Activated naive CD8-positive, alpha-beta T cell treated with anti-CD3 and anti-CD28 coated beads, Interleukin-2, amount 10 ng/mL, durations not matched to agents 7 days and 5 days (primary cell): ENCODE data around the gene UGT1A1. TPM values are rescaled to one million over a fixed set of nuclear protein-coding genes. Genes with fewer than 3 reads are reported as not detected.
A peak's percentile ranks its signal among the peaks of the same experiment; 100 is the strongest.

ENCODE experiments used
- ATAC-seq: fragments of 150-1000 bp; cut with Tn5 transposase; one replicate; pipeline ENCODE4 v1.10.0; 2021; ENCODE audit warnings: low read depth, moderate library complexity
- POLR2A ChIA-PET: fragments of 350-600 bp; sonication (Branson Sonifier 250); formaldehyde crosslinking; loops from one replicate; lab custom pipeline; 2021; ENCODE audit warnings: antibody characterized with exemption; lab: Charles Lee
- DNase-seq: peaks from one replicate; pipeline ENCODE4 v3.0.0; 2021
- H3K27ac Mint-ChIP-seq: one replicate; pipeline ENCODE4 v1.8.0; 2022; ENCODE audit warnings: mild to moderate bottlenecking, mixed read lengths
- H3K27me3 Mint-ChIP-seq: one replicate; pipeline ENCODE4 v1.8.0; 2022; ENCODE audit warnings: mild to moderate bottlenecking, moderate library complexity, mixed read lengths
- H3K36me3 Mint-ChIP-seq: one replicate; pipeline ENCODE4 v1.8.0; 2021; ENCODE audit warnings: mild to moderate bottlenecking, mixed read lengths
- H3K4me1 Mint-ChIP-seq: one replicate; pipeline ENCODE4 v1.8.0; 2021; ENCODE audit warnings: mixed read lengths
- H3K4me3 Mint-ChIP-seq: one replicate; pipeline ENCODE4 v1.8.0; 2022; ENCODE audit warnings: mild to moderate bottlenecking, moderate library complexity, mixed read lengths
- H3K9me3 Mint-ChIP-seq: one replicate; pipeline ENCODE4 v1.8.0; 2021; ENCODE audit warnings: mixed read lengths
- total RNA-seq, 2 experiments: library from RNA; stranded (reverse); gene quantifications; one replicate each; pipeline ENCODE4 v1.2.3, GENCODE V29; 2021

Gene UGT1A1
- total RNA-seq, 2 experiments from 2014 or later, result not detected

- no peak overlapping the region for H3K27ac Mint-ChIP-seq
- H3K4me3 Mint-ChIP-seq, result no peak overlapping the region
- no peaks in the 10 kb centered on the region for H3K36me3 Mint-ChIP-seq
- peaks cover 10% of the 10 kb centered on the region for H3K27me3 Mint-ChIP-seq
- peaks cover 3% of the 10 kb centered on the region for H3K4me1 Mint-ChIP-seq
- no peaks in the 10 kb centered on the region for H3K9me3 Mint-ChIP-seq
- POLR2A ChIA-PET, result no interaction called here
- peak; percentile 17 for DNase-seq
- peak; percentile 14 for ATAC-seq
Observed at GRCh38 chr2:233818639-233819621, 58.9 kb downstream of the UGT1A1 start.

DNA sequence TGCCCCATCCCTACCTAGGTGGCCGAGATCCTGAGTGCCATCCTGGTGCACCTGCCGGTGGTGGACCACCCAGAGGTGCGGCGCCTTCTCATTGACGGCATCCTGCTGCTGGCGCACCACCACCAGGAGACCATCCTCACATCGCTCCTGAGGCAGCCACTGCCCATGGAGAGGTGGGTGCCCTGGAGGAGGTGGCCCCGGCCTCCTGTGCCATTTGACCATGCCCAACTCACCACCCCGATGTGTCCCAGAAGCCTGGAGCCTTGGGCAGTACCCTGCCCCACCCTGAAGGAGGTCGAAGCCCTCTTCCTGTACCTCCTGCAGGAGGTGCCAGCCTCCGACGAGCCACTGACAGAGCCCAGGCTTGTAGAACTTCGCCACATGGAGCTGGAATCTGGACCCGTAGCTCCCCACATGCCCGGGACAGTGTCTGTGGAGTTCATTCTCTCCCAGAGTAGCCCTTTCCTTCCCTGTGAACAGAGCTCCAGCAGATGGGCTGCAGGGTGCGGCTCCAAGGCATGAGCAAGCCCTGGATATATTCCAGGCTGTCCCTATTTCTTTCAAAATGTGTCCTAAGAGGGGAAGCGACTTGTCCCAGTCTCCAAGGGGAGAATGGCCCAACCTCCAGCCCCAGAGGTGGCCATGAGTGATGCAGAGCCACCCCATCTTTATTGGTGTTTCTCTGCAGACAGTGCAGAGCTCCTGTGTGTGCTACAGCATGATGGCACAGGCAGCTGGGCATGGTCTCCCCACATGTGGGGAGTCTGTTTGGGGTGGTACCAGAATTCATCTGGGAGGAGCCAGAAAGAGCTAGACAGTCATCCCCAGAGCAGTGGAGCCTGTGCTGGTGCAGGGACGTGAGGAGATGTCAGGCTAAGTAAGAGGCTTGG lies 60.1 kb downstream of the UGT1A1 start:
- DNase-seq, result peak; percentile 22
- no peaks in the 10 kb centered on the region for H3K36me3 Mint-ChIP-seq
- H3K9me3 Mint-ChIP-seq, result no peaks in the 10 kb centered on the region
- H3K4me1 Mint-ChIP-seq, result peaks cover 3% of the 10 kb centered on the region
- POLR2A ChIA-PET, result no interaction called here
- peaks cover 12% of the 10 kb centered on the region for H3K27me3 Mint-ChIP-seq
- no peak overlapping the region for H3K27ac Mint-ChIP-seq
- no peak overlapping the region for H3K4me3 Mint-ChIP-seq
- no peak for ATAC-seq

DNA sequence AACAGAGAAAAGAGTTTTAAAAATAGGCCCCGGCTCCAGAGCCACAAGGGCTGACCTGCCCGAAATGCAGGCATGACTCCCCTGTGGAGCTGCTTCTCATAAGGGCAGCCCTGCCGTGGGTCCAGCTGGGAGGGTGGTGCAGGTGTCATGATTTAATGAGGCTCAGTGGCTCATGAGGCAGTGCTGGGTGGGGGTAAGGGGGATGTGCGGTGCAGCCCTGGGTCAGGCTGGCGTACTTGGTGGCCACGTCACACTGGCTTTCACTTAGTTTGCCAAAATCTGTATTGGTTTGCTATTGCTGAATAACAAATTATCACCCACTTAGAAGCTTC lies 60.7 kb downstream of the UGT1A1 start:
- Mint-ChIP-seq H3K27me3 (peaks cover 9% of the 10 kb centered on the region), H3K4me1 (peaks cover 3% of the 10 kb centered on the region), H3K36me3 (no peaks in the 10 kb centered on the region), H3K9me3 (no peaks in the 10 kb centered on the region), H3K4me3 (no peak overlapping the region), H3K27ac (no peak overlapping the region)
- no peak for ATAC-seq
- no peak for DNase-seq
- POLR2A ChIA-PET, result no interaction called here

DNA sequence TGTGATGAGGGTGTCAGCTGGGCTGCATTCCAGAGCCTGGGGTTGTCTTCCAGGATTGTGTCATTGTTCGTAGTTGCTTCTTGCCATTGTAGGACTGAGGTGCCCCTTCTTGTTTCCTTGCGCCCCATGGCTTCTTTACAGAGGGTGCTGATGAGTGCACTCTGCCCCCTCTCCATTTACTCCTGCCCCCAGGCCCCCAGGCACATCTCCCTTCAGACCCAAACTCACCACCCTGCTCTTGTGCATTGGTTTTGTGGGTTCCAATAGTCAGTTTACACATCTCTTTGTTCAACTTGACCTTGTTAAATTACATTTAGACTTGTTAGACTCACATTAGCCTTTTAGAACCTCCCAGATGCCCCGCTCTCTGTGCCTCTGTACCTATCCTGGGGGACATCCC lies 61.1 kb downstream of the UGT1A1 start:
- H3K27me3 Mint-ChIP-seq, result peaks cover 5% of the 10 kb centered on the region
- H3K4me3 Mint-ChIP-seq, result no peak overlapping the region
- no peak overlapping the region for H3K27ac Mint-ChIP-seq
- POLR2A ChIA-PET, result no interaction called here
- no peaks in the 10 kb centered on the region for H3K36me3 Mint-ChIP-seq
- H3K9me3 Mint-ChIP-seq, result no peaks in the 10 kb centered on the region
- ATAC-seq, result no peak
- peaks cover 3% of the 10 kb centered on the region for H3K4me1 Mint-ChIP-seq
- DNase-seq, result no peak

DNA sequence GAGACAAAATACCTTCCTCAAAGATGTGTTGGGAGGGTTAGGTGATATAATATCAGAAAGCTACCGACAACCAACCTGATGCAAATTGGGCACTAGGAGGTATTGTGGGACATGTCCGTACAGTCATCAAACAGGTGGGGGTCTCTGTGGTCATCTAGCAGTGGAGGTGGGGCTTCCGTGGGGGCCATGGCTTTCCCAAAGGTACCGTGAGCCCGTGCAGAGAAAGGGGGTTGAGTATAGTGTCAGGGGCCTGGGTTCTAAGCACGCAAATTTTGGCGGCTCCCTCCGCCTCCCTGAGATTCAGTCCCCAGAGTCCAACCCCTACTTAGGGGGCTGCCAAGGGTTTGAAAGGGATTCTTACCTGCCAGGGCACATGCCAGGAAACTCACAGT lies 61.6 kb downstream of the UGT1A1 start:
- POLR2A ChIA-PET, result no interaction called here
- DNase-seq (peak; percentile 15), ATAC-seq (no peak)
- Mint-ChIP-seq H3K27me3 (peaks cover 9% of the 10 kb centered on the region), H3K27ac (no peak overlapping the region), H3K36me3 (no peaks in the 10 kb centered on the region), H3K4me1 (peaks cover 3% of the 10 kb centered on the region), H3K9me3 (no peaks in the 10 kb centered on the region), H3K4me3 (no peak overlapping the region)

DNA sequence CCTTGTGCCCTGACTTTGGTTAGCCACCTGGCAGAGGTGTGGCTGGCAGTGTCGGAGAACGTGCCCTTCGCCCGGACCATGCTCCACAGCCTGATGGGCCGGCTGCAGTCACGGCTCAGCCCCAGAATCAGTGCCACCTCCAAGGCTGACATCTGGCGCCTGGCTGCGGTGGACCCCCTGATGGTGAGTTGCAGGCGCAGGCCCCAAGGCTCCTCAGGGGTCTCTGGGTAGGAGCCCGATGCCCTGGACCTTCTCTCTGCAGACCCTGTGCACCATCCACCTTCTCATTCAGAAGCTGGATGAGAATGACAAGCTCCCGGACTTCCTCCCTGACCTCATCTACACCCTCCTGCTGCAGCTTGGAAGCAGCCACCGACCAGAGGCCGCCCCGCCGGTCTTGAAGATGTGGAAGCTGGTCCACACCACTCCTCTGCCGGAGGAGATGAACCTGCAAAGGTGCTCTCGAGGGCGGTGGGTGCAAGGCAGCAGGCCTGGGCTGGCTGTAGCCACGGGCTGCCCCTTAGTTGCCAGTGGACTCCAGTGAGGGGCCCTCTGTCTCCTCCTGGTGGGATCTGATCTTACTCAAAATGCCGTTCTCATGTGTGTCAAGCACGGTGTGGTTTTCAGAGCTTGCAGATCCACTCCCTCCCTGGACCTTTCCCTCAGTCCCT lies 62.2 kb downstream of the UGT1A1 start:
- POLR2A ChIA-PET, result no interaction called here
- Mint-ChIP-seq H3K36me3 (no peaks in the 10 kb centered on the region), H3K4me3 (no peak overlapping the region), H3K4me1 (no peaks in the 10 kb centered on the region), H3K27me3 (peaks cover 10% of the 10 kb centered on the region), H3K27ac (no peak overlapping the region), H3K9me3 (no peaks in the 10 kb centered on the region)
- peak; percentile 13 for DNase-seq
- ATAC-seq, result no peak

Other genes with a start within 250 kb of the UGT1A1 start
- gene USP40, start 193.5 kb upstream of the UGT1A1 start, total RNA-seq, result 10 to 100 TPM; 11.5 to 13.9 TPM
- gene UGT1A8, start 142.6 kb upstream of the UGT1A1 start, total RNA-seq, result not detected
- gene UGT1A10, start 123.8 kb upstream of the UGT1A1 start, total RNA-seq, result not detected
- gene UGT1A9, start 88.4 kb upstream of the UGT1A1 start, total RNA-seq, result not detected
- gene UGT1A7, start 78.4 kb upstream of the UGT1A1 start, total RNA-seq, result not detected
- gene UGT1A6, start 67.4 kb upstream of the UGT1A1 start, total RNA-seq, result not detected
- gene UGT1A5, start 47.4 kb upstream of the UGT1A1 start, total RNA-seq, result not detected
- gene UGT1A4, start 41.5 kb upstream of the UGT1A1 start, total RNA-seq, result not detected
- gene UGT1A3, start 31.2 kb upstream of the UGT1A1 start, total RNA-seq, result not detected
- gene MROH2A, start 18.1 kb downstream of the UGT1A1 start, total RNA-seq, result not detected
- gene HJURP, start 94.3 kb downstream of the UGT1A1 start, total RNA-seq, result 100 to 1,000 TPM; 100 to 109 TPM
- not detected for gene TRPM8, start 157.1 kb downstream of the UGT1A1 start, total RNA-seq